Cardiac fibroblast (primary cell): ENCODE results near the gene KPNA2.

Source experiments
- DNase-seq, 2 donors: peaks; one replicate each; pipeline versions ENCODE4 v3.0.0 to v3.0.0-alpha.2; 2010; ENCODE audit warnings: low read depth in 2 of 2
- H3K4me3 ChIP-seq, 2 donors: replicated peaks in 1 of 2; 1 replicate in 1 of 2; 2 replicates in 1 of 2; pipeline ENCODE4 v1.5.1; 2011; ENCODE audit warnings: low read depth in 2 of 2, low read length in 2 of 2, mild to moderate bottlenecking in 2 of 2, moderate library complexity in 1 of 2
- TF ChIP-seq, protein P1 (sequence below): IDR thresholded peaks from one replicate; pipeline ENCODE4 v1.5.1; 2011; ENCODE audit warnings: low read depth, mild to moderate bottlenecking, low read length, inconsistent platforms

KPNA2 gene

DNA sequence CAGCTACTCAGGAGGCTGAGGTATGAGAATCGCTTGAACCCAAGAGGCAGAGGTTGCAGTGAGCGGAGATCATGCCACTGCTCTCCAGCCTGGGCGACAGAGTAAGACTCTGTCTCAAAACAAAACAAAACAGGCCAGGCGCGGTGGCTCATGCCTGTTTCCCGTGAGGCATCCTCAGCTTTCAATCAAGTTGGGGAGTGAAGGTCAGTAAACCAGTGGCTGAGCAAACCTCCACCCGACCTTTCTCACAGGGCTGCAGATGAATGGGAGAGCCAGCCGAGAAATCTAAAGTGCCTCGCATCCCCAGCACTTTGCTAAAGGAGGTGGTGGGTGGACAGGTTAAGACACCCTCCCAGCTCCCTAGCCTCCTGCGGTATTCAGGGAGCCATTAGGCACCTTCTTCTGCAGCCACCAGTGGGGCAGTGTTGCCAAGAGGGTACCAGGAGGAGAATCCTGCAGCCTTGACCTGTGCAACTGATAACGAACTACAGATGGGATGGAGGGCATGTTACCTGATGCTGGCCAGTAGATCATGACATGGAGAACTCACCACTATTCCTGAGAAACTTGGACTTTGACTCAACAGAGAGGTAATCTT is 59.0 kb downstream of the KPNA2 start:
- no peak for DNase-seq
- no peak overlapping the region for H3K4me3 ChIP-seq
- TF ChIP-seq, protein P1, sequence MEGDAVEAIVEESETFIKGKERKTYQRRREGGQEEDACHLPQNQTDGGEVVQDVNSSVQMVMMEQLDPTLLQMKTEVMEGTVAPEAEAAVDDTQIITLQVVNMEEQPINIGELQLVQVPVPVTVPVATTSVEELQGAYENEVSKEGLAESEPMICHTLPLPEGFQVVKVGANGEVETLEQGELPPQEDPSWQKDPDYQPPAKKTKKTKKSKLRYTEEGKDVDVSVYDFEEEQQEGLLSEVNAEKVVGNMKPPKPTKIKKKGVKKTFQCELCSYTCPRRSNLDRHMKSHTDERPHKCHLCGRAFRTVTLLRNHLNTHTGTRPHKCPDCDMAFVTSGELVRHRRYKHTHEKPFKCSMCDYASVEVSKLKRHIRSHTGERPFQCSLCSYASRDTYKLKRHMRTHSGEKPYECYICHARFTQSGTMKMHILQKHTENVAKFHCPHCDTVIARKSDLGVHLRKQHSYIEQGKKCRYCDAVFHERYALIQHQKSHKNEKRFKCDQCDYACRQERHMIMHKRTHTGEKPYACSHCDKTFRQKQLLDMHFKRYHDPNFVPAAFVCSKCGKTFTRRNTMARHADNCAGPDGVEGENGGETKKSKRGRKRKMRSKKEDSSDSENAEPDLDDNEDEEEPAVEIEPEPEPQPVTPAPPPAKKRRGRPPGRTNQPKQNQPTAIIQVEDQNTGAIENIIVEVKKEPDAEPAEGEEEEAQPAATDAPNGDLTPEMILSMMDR = no peak

DNA sequence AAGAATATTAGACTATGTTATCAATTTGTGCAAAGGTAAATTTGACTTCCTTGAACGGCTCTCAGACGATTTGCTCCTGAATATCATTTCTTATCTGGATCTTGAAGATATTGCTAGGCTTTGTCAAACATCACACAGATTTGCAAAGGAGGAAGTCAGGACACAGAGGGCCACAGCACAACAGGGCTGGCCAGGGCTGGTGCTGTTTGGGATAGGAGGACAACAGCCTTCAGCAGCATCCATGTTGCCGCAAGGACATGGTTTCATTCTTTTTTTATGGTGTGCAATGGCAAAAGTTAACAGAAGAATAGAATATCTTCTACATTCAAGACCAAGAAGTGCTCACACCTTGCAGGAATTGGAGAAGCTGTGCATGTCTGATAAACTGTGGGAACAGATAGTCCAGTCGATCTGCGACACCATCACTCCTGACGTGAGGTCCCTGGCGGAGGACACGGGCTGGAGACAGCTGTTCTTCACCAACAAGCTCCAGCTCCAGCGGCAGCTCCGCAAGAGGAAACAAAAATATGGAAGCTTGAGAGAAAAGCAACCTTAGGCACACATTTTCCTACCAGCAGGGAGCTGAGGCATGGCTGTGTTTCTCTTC is 59.8 kb downstream of the KPNA2 start:
- DNase-seq = no peak
- H3K4me3 ChIP-seq = no peak overlapping the region
- TF ChIP-seq, protein P1 = no peak

DNA sequence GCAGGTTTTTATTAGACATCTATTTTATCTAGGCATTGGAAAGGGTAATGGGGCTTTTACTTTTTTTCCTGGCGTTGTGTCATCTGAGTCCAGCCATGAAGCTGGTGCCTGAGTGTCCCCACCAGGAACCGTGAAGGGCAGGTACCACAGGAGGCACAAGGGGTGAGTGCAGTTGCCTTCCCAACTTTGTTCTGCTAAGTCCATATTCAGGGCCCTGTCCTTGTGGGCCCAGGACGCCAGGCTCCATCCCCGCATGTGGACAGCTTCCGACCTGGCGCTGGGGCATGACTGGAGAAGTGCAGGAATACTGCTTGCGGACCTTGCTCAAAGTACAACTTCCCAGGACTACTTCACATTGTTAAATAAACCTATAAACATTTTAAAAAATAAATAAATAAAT is 60.6 kb downstream of the KPNA2 start:
- TF ChIP-seq, protein P1 = no peak
- DNase-seq = no peak
- H3K4me3 ChIP-seq = no peak overlapping the region
